Loucy (cell line): ENCODE data around the gene USP25.

ENCODE experiments used
- EZH2phosphoT487 ChIP-seq: fragments of 200-600 bp; IDR thresholded peaks from 2 replicates; pipeline ENCODE4 v1.6.1; 2018; ENCODE audit warnings: antibody characterized with exemption, mild to moderate bottlenecking, moderate library complexity, borderline replicate concordance
- TF ChIP-seq, protein P1 (sequence below): fragments of 200-600 bp; sonication (generic); conservative IDR thresholded peaks from 2 replicates; pipeline ENCODE4 v1.5.1; 2014; ENCODE audit warnings: mild to moderate bottlenecking, antibody characterized with exemption, low read length

DNA sequence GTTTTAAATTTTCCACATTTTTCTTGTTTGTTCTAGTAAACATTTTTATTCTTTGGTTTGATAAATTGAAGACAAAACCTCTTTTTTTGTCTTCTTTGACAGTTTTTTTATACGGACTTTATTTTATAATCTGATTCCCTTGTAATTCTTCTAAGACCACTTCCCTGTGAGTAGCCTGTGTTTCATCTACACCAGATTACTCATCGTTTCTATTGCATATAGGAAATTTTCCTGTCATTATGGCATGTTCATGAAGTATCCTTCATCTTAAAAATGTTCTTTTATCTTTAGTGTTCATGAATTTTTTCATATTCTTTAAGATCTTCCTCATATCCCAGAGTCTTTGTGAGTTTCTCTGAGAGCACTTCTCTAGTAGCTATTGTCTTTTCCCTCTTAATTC lies 109.8 kb downstream of the USP25 start:
- TF ChIP-seq, protein P1, sequence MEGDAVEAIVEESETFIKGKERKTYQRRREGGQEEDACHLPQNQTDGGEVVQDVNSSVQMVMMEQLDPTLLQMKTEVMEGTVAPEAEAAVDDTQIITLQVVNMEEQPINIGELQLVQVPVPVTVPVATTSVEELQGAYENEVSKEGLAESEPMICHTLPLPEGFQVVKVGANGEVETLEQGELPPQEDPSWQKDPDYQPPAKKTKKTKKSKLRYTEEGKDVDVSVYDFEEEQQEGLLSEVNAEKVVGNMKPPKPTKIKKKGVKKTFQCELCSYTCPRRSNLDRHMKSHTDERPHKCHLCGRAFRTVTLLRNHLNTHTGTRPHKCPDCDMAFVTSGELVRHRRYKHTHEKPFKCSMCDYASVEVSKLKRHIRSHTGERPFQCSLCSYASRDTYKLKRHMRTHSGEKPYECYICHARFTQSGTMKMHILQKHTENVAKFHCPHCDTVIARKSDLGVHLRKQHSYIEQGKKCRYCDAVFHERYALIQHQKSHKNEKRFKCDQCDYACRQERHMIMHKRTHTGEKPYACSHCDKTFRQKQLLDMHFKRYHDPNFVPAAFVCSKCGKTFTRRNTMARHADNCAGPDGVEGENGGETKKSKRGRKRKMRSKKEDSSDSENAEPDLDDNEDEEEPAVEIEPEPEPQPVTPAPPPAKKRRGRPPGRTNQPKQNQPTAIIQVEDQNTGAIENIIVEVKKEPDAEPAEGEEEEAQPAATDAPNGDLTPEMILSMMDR = no peak
- no peak for TF ChIP-seq EZH2phosphoT487
